ENCODE results near the gene C15orf62.
A peak's percentile ranks its signal among the peaks of the same experiment; 100 is the strongest.

Gene C15orf62

DNA sequence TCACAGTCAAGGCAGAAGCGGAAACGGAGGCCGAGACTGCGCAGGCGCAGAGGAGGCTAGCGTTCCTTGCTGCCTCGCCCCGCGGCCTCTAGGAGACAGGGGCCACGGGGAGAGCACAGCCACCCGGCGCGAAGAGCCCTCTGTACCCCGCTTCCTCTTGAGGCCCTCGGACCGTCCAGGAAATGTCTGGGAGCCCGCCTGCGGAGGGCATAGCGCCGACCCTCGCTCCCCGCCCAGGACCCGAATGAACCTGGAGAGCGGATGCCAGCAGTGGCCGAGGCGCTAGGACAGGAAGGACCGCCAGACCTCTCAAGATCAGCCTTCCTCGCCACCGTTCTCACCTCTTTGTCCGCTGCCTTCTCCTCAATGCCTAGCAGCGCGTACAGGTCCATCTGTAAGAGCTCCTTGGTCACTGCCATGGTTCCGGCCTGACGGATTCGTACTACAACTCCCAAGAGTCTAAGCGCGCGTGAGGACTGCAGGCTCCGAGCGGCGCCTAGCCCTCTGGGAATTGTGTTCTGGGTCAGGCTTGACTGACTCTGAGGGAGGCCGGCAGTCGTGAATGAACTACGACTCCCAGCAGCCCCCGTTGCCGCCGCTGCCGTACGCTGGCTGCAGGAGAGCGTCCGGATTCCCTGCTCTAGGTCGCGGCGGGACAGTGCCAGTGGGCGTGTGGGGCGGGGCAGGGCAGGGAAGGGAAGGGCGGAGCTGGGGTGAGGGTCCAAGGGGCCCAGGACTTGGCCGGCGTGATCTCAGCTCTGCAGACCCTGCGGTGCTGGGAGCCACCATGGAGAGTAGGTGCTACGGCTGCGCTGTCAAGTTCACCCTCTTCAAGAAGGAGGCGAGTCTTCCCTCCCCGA lies 37.5 kb downstream of the C15orf62 start, which contains the start of the genes DNAJC17 and ZFYVE19 (continued):
- TF ChIP-seq ZNF521 (tag by site-specific recombination; IDR thresholded peaks at IDR 0.05), result no peak
- peak; percentile 89 for TF ChIP-seq KLF7 (tag by site-specific recombination; IDR thresholded peaks at IDR 0.05; ENCODE audit: borderline replicate concordance)
- peak; percentile 77 for TF ChIP-seq YY2 (tag by site-specific recombination; IDR thresholded peaks at IDR 0.05)
- TF ChIP-seq, protein P1, sequence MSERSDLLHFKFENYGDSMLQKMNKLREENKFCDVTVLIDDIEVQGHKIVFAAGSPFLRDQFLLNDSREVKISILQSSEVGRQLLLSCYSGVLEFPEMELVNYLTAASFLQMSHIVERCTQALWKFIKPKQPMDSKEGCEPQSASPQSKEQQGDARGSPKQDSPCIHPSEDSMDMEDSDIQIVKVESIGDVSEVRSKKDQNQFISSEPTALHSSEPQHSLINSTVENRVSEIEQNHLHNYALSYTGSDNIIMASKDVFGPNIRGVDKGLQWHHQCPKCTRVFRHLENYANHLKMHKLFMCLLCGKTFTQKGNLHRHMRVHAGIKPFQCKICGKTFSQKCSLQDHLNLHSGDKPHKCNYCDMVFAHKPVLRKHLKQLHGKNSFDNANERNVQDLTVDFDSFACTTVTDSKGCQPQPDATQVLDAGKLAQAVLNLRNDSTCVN (tag by site-specific recombination; optimal IDR thresholded peaks at IDR 0.05), result peak; percentile 64
- TF ChIP-seq, protein P2, sequence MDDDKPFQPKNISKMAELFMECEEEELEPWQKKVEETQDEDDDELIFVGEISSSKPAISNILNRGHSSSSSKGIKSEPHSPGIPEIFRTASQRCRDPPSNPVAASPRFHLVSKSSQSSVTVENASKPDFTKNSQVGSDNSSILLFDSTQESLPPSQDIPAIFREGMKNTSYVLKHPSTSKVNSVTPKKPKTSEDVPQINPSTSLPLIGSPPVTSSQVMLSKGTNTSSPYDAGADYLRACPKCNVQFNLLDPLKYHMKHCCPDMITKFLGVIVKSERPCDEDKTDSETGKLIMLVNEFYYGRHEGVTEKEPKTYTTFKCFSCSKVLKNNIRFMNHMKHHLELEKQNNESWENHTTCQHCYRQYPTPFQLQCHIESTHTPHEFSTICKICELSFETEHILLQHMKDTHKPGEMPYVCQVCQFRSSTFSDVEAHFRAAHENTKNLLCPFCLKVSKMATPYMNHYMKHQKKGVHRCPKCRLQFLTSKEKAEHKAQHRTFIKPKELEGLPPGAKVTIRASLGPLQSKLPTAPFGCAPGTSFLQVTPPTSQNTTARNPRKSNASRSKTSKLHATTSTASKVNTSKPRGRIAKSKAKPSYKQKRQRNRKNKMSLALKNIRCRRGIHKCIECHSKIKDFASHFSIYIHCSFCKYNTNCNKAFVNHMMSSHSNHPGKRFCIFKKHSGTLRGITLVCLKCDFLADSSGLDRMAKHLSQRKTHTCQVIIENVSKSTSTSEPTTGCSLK (tag by site-specific recombination; IDR thresholded peaks at IDR 0.05), result no peak
- TF ChIP-seq ZNF341 (tag by site-specific recombination; IDR thresholded peaks at IDR 0.05; ENCODE audit: low read depth), result peak; percentile 77
- TF ChIP-seq ZBTB20 (tag by site-specific recombination; IDR thresholded peaks at IDR 0.05), result peak; percentile 91
- TF ChIP-seq ZNF449 (tag by site-specific recombination; IDR thresholded peaks at IDR 0.05), result no peak
- no peak for TF ChIP-seq ZNF239 (tag by site-specific recombination; IDR thresholded peaks at IDR 0.05)
- TF ChIP-seq ZNF623 (tag by site-specific recombination; IDR thresholded peaks at IDR 0.05), result no peak
- TF ChIP-seq GLI4 (tag by site-specific recombination; IDR thresholded peaks at IDR 0.05), result no peak
- TF ChIP-seq ZNF76 (tag by site-specific recombination; IDR thresholded peaks at IDR 0.05; ENCODE audit: borderline replicate concordance, low read depth), result peak; percentile 99
- TF ChIP-seq ZNF585B (tag by site-specific recombination; IDR thresholded peaks at IDR 0.05), result no peak
- TF ChIP-seq GLIS1 (tag by site-specific recombination; IDR thresholded peaks at IDR 0.05), result peak; percentile 70
- TF ChIP-seq BCL11B (tag by site-specific recombination; IDR thresholded peaks at IDR 0.05; ENCODE audit: low read depth), result 0 out of 2 replicates have a peak, but pooled peaks have one; percentile 48
- TF ChIP-seq ZNF324 (tag by site-specific recombination; IDR thresholded peaks at IDR 0.05), result peak; percentile 70
- TF ChIP-seq PRDM10 (tag by site-specific recombination; IDR thresholded peaks at IDR 0.05), result peak; percentile 63; the same call in 1 of the 2 replicates
- TF ChIP-seq, protein P3, sequence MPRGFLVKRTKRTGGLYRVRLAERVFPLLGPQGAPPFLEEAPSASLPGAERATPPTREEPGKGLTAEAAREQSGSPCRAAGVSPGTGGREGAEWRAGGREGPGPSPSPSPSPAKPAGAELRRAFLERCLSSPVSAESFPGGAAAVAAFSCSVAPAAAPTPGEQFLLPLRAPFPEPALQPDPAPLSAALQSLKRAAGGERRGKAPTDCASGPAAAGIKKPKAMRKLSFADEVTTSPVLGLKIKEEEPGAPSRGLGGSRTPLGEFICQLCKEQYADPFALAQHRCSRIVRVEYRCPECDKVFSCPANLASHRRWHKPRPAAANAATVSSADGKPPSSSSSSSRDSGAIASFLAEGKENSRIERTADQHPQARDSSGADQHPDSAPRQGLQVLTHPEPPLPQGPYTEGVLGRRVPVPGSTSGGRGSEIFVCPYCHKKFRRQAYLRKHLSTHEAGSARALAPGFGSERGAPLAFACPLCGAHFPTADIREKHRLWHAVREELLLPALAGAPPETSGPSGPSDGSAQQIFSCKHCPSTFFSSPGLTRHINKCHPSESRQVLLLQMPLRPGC (tag by site-specific recombination; IDR thresholded peaks at IDR 0.05), result no peak
- peak; percentile 49 for TF ChIP-seq ZNF600 (tag by site-specific recombination; IDR thresholded peaks at IDR 0.05)
- 0 out of 2 replicates have a peak, but pooled peaks have one; percentile 28 for TF ChIP-seq YY1 (tag by site-specific recombination; IDR thresholded peaks at IDR 0.05)
- peak; percentile 96 for TF ChIP-seq KLF8 (tag by site-specific recombination; IDR thresholded peaks at IDR 0.05)
- TF ChIP-seq EGR2 (tag by site-specific recombination; IDR thresholded peaks at IDR 0.05; ENCODE audit: low read depth), result 0 out of 2 replicates have a peak, but pooled peaks have one; percentile 44
- no peak for TF ChIP-seq ZNF48 (tag by site-specific recombination; IDR thresholded peaks at IDR 0.05)
- no peak for TF ChIP-seq REPIN1 (tag by site-specific recombination; IDR thresholded peaks at IDR 0.05; ENCODE audit: low read depth)
- peak; percentile 64 for TF ChIP-seq SP2 (tag by site-specific recombination; IDR thresholded peaks at IDR 0.05)
- peak; percentile 97 for TF ChIP-seq ZNF335 (tag by site-specific recombination; conservative IDR thresholded peaks at IDR 0.05)
- TF ChIP-seq, protein P4, sequence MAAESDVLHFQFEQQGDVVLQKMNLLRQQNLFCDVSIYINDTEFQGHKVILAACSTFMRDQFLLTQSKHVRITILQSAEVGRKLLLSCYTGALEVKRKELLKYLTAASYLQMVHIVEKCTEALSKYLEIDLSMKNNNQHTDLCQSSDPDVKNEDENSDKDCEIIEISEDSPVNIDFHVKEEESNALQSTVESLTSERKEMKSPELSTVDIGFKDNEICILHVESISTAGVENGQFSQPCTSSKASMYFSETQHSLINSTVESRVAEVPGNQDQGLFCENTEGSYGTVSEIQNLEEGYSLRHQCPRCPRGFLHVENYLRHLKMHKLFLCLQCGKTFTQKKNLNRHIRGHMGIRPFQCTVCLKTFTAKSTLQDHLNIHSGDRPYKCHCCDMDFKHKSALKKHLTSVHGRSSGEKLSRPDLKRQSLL (tag by site-specific recombination; IDR thresholded peaks at IDR 0.05), result peak; percentile 44; the same call in 1 of the 2 replicates
- peak; percentile 96; the same call in 1 of the 2 replicates for TF ChIP-seq ZBTB17 (tag by site-specific recombination; IDR thresholded peaks at IDR 0.05)

All from HEK293 (cell line).